ENCODE measurements around the gene DOCK1.

Gene DOCK1

DNA sequence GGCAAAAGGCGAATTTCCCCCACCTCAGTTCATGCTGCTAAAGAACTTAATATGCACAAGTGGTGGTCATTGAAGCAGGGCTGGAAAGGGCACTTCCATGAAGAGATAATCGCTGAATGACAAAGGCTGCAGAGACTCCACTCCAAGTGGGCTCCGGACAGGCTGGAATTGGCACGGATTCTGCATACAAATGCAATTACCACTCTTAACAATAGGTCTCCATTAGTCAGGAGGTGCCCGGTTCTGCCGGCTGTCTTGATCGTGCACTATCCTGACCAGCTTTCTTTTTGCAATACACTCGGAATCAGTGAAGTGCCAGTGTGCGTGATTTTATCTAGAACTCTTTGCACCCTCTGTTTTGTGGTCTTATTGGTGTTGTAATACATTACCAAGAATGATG is 241.4 kb downstream of the DOCK1 start:
- H3K4me3 ChIP-seq (ENCODE audit: low read depth, low read length), result no peak overlapping the region
- TF ChIP-seq, protein P1, sequence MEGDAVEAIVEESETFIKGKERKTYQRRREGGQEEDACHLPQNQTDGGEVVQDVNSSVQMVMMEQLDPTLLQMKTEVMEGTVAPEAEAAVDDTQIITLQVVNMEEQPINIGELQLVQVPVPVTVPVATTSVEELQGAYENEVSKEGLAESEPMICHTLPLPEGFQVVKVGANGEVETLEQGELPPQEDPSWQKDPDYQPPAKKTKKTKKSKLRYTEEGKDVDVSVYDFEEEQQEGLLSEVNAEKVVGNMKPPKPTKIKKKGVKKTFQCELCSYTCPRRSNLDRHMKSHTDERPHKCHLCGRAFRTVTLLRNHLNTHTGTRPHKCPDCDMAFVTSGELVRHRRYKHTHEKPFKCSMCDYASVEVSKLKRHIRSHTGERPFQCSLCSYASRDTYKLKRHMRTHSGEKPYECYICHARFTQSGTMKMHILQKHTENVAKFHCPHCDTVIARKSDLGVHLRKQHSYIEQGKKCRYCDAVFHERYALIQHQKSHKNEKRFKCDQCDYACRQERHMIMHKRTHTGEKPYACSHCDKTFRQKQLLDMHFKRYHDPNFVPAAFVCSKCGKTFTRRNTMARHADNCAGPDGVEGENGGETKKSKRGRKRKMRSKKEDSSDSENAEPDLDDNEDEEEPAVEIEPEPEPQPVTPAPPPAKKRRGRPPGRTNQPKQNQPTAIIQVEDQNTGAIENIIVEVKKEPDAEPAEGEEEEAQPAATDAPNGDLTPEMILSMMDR (conservative IDR thresholded peaks at IDR 0.05; ENCODE audit: low read depth, low read length), result no peak
- no peak for DNase-seq (ENCODE audit: low read depth)

DNA sequence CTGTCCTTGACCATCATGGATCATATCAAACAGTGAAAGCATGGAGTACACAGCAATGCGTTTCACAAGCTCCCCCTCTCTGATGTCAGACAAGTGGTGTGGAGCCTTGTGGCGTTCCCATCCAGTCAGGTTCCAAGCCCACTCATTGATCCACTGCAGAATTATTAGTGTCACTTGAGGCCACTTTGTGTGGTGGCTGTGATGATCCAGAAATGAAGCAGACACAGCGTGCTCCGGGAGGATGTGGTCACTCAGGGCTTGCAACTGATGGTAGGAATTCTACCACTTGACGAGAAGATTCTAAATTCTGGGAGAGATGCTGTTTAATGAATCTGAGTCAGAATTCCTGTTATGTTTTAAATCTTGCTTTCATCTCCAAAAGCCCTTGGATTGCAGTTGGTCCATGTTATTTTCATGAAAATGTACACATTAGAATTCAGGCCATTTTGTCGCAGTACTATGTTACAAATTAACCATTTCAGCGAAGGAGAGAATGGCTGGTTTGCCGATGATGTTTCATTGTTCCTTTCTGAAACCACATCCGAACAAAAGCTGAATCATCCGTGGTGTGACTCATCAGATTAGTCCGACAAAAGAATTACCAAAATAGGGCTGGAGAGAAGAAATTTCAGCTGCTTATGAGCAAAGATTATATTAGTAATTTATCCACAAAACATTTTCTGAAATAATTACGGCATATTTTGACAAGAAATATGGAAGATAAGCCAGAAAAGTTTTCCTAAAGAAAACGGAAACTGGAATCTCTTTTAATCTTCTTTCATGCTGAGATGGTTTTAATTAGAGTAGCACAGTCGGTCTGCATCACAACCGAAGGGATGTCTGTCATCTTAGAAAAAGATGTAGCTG is 243.1 kb downstream of the DOCK1 start:
- peak overlapping the region; percentile 13 for H3K4me3 ChIP-seq (ENCODE audit: low read depth, low read length)
- TF ChIP-seq, protein P1 (conservative IDR thresholded peaks at IDR 0.05; ENCODE audit: low read depth, low read length), result no peak
- DNase-seq (ENCODE audit: low read depth), result peak; percentile 81

DNA sequence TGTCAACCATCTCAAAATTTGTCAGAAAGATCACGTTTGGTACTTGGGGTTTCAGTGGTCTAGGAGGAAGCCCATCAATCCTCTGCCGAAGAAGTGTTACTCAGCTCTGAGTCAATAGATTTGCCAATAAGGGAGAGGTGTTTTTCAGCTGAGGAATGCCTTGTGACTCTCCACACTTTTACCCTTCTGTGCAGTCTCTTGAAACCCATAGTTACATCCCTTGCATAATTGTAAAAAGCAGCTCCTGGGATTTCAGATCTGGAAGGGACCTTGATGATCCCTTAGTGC is 243.6 kb downstream of the DOCK1 start:
- TF ChIP-seq, protein P1 (conservative IDR thresholded peaks at IDR 0.05; ENCODE audit: low read depth, low read length), result no peak
- DNase-seq (ENCODE audit: low read depth), result peak; percentile 82
- no peak overlapping the region for H3K4me3 ChIP-seq (ENCODE audit: low read depth, low read length)

DNA sequence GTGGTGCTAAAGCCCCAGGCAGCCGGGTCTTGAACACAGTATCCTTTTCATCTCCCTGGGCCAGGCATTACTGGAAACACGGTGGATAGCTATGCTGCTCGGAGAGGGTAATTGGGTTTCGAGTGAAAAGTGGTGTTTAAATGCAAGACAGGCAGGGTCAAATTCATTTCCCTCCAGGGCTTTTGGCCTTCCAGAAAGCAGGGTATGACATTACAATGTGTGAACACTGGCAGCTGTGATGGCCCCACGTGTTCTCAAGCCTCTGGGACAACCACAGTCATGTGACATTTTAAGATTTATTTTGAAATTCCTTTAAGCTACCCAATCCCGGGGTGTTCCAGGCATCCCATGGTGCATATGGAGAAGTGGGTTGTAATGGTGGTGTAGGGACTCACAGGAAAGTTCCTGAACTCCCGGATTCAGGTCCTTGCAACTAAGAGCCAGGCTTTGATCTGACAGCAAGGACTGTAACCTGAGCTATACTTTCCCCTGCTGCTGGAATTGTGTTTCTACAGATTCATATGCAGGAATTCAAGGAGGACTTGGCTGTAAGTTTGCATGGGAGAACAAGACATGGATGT is 244.4 kb downstream of the DOCK1 start:
- peak; percentile 54 for DNase-seq (ENCODE audit: low read depth)
- TF ChIP-seq, protein P1 (conservative IDR thresholded peaks at IDR 0.05; ENCODE audit: low read depth, low read length), result no peak
- no peak overlapping the region for H3K4me3 ChIP-seq (ENCODE audit: low read depth, low read length)

DNA sequence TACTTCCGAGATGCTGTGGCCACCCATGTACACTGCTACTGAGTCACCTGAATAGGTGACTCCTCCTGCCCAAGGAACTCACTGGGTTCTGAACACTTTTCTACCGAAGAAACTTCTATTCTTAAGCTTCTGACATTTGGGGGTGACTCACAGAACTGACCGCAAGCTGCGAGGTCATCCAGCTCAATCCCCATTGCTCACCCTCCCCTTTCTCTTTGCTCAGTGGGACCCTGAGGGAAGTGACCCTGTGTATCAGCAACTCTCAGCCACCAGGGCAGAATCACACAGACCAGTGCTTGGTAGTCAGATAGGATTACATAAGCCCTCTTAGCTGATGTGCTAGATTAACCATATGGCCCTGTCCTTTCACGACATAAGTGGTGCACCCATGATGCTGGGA is 244.9 kb downstream of the DOCK1 start:
- TF ChIP-seq, protein P1 (conservative IDR thresholded peaks at IDR 0.05; ENCODE audit: low read depth, low read length), result no peak
- peak; percentile 38 for DNase-seq (ENCODE audit: low read depth)
- no peak overlapping the region for H3K4me3 ChIP-seq (ENCODE audit: low read depth, low read length)

DNA sequence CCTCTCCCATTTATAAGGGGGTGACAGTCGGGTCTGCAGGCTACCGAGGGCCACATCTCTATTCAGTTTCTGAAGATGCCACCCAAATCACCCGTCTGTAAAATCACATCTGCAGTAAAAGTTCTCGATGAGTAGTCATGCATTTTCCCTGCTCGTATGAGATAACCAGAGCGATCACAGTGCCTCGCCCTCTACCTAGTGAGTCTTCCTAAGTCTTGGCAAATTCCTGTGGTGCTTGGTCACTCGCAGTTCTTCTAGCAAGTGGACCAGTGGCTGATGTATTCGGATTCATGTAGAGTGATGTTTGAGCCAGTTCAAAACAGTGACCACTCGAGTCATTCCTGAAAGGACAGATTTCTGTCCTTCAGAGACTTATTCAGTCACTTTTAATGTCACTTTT is 246.3 kb downstream of the DOCK1 start:
- DNase-seq (ENCODE audit: low read depth), result peak; percentile 22
- no peak overlapping the region for H3K4me3 ChIP-seq (ENCODE audit: low read depth, low read length)
- TF ChIP-seq, protein P1 (conservative IDR thresholded peaks at IDR 0.05; ENCODE audit: low read depth, low read length), result no peak

Data from choroid plexus epithelial cell (primary cell).